Measurements from ENCODE around the gene CHL1. TPM values are rescaled to one million over a fixed set of nuclear protein-coding genes. Genes with fewer than 3 reads are reported as not detected.

The CHL1 gene
- total and polyA plus RNA-seq, 2 donors (not counting 1 experiment from before 2014, with no cell fraction given), result 6.2 to 18.0 TPM

- DNase-seq (no peak), ATAC-seq (ENCODE audit: low read depth) (no peak)
- Mint-ChIP-seq H3K4me3 (no peak overlapping the region), H3K27me3 (no peaks in the 10 kb centered on the region), H3K27ac (no peak overlapping the region), H3K4me1 (no peaks in the 10 kb centered on the region), H3K9me3 (ENCODE audit: insufficient read depth) (no peaks in the 10 kb centered on the region)
- H3K4me2 ChIP-seq (replicated peaks; ENCODE audit: low read depth, low read length, poor library complexity, severe bottlenecking), result no peak overlapping the region
- H3K9ac ChIP-seq (ENCODE audit: low read length), result no peak overlapping the region
- no peak overlapping the region for H3K27ac ChIP-seq (ENCODE audit: low read length in 2 of 2)
- intact Hi-C loops (cut with micrococcal nuclease), result no loop called here
- ChIA-PET CTCF (no interaction called here), POLR2A (no interaction called here)
- H3K27me3 ChIP-seq (replicated peaks in 1 of 4; ENCODE audit: control extremely low read depth in 1 of 4, control insufficient read depth in 3 of 4, insufficient read depth in 4 of 4, low read length in 3 of 4), result no peaks in the 10 kb centered on the region
- WGBS (ENCODE audit: insufficient coverage), result 76% methylated on average over 2 of the region's 4 CpGs
- no peaks in the 10 kb centered on the region for H3K4me1 ChIP-seq (ENCODE audit: control insufficient read depth in 2 of 2, insufficient read depth in 2 of 2, low read length in 2 of 2)
- H2AFZ ChIP-seq (ENCODE audit: insufficient read depth, low read depth, low read length, poor library complexity, severe bottlenecking), result no peak overlapping the region
- no peaks in the 10 kb centered on the region for H4K20me1 ChIP-seq (ENCODE audit: control insufficient read depth, insufficient read depth, low read length, poor library complexity, severe bottlenecking)
- TF ChIP-seq CTCF (IDR thresholded peaks at IDR 0.05) (no peak), EZH2 (IDR thresholded peaks at IDR 0.05; ENCODE audit: borderline replicate concordance, insufficient read depth, low read depth, low read length, poor library complexity, severe bottlenecking) (no peak)
- H3K79me2 ChIP-seq (ENCODE audit: control insufficient read depth, insufficient read depth, low read length), result no peaks in the 10 kb centered on the region
- H3K9me3 ChIP-seq (ENCODE audit: control extremely low read depth in 1 of 3, control insufficient read depth in 2 of 3, insufficient read depth in 1 of 3, low read length in 2 of 3), result no peaks in the 10 kb centered on the region
- H3K4me3 ChIP-seq (ENCODE audit: control extremely low read depth in 1 of 5, extremely low read depth in 1 of 5, insufficient read depth in 1 of 5, low read depth in 2 of 5, low read length in 4 of 5), result no peak overlapping the region
- H3K36me3 ChIP-seq (replicated peaks in 1 of 2; ENCODE audit: control extremely low read depth in 1 of 2, control insufficient read depth in 1 of 2, extremely low read depth in 1 of 2, insufficient read depth in 2 of 2, low read length in 1 of 2), result no peaks in the 10 kb centered on the region
These were observed 207.3 kb downstream of the CHL1 start for GRCh38 chr3:403826-404225.

GRCh38 chr3:409011-409410 is 212.4 kb downstream of the CHL1 start:
- no peaks in the 10 kb centered on the region for H3K9me3 ChIP-seq (ENCODE audit: control extremely low read depth in 1 of 3, control insufficient read depth in 2 of 3, insufficient read depth in 1 of 3, low read length in 2 of 3)
- H3K4me1 ChIP-seq (ENCODE audit: control insufficient read depth in 2 of 2, insufficient read depth in 2 of 2, low read length in 2 of 2), result no peaks in the 10 kb centered on the region
- H3K27me3 Mint-ChIP-seq, result peaks cover 9% of the 10 kb centered on the region
- no peak for DNase-seq
- no peak for ATAC-seq (ENCODE audit: low read depth)
- H3K79me2 ChIP-seq (ENCODE audit: control insufficient read depth, insufficient read depth, low read length), result no peaks in the 10 kb centered on the region
- CTCF ChIA-PET, result no interaction called here
- no peak overlapping the region for H3K4me3 Mint-ChIP-seq
- no peaks in the 10 kb centered on the region for H3K9me3 Mint-ChIP-seq (ENCODE audit: insufficient read depth)
- H2AFZ ChIP-seq (ENCODE audit: insufficient read depth, low read depth, low read length, poor library complexity, severe bottlenecking), result no peak overlapping the region
- H4K20me1 ChIP-seq (ENCODE audit: control insufficient read depth, insufficient read depth, low read length, poor library complexity, severe bottlenecking), result no peaks in the 10 kb centered on the region
- intact Hi-C loops (cut with micrococcal nuclease), result no loop called here
- H3K9ac ChIP-seq (ENCODE audit: low read length), result no peak overlapping the region
- POLR2A ChIA-PET, result no interaction called here
- no peaks in the 10 kb centered on the region for H3K4me1 Mint-ChIP-seq
- no peak overlapping the region for H3K27ac ChIP-seq (ENCODE audit: low read length in 2 of 2)
- no peaks in the 10 kb centered on the region for H3K36me3 ChIP-seq (replicated peaks in 1 of 2; ENCODE audit: control extremely low read depth in 1 of 2, control insufficient read depth in 1 of 2, extremely low read depth in 1 of 2, insufficient read depth in 2 of 2, low read length in 1 of 2)
- no peak for TF ChIP-seq CTCF (IDR thresholded peaks at IDR 0.05)
- no peak for TF ChIP-seq EZH2 (IDR thresholded peaks at IDR 0.05; ENCODE audit: borderline replicate concordance, insufficient read depth, low read depth, low read length, poor library complexity, severe bottlenecking)
- H3K27ac Mint-ChIP-seq, result no peak overlapping the region
- H3K27me3 ChIP-seq (replicated peaks in 1 of 4; ENCODE audit: control extremely low read depth in 1 of 4, control insufficient read depth in 3 of 4, insufficient read depth in 4 of 4, low read length in 3 of 4), result no peaks in the 10 kb centered on the region
- 100% methylated on average over 2 of the region's 4 CpGs for WGBS (ENCODE audit: insufficient coverage)
- no peak overlapping the region for H3K4me3 ChIP-seq (ENCODE audit: control extremely low read depth in 1 of 5, extremely low read depth in 1 of 5, insufficient read depth in 1 of 5, low read depth in 2 of 5, low read length in 4 of 5)
- no peak overlapping the region for H3K4me2 ChIP-seq (replicated peaks; ENCODE audit: low read depth, low read length, poor library complexity, severe bottlenecking)
